SK-N-SH (cell line): ENCODE measurements around the gene SLX4IP. TPM values are rescaled to one million over a fixed set of nuclear protein-coding genes. Genes with fewer than 3 reads are reported as not detected.

Experiments
- CTCF ChIA-PET: fragments of 300-600, 350-600 bp; formaldehyde crosslinking; extraction: SDS; loops from one replicate; lab custom pipeline; 2021; lab: Yijun Ruan, JAX
- POLR2A ChIA-PET: fragments of 350-600 bp; sonication (Branson Sonifier 250); formaldehyde crosslinking; extraction: SDS; loops from one replicate; lab custom pipeline; 2020; ENCODE audit warnings: antibody characterized with exemption, inconsistent platforms; lab: Yijun Ruan, JAX
- DNase-seq: peaks from one replicate; pipeline ENCODE4 v3.0.0; 2012
- H2AFZ ChIP-seq: fragments of 200-600 bp; sonication (generic); 2 replicates; pipeline ENCODE4 v1.8.1; 2016; ENCODE audit warnings: antibody characterized with exemption, mild to moderate bottlenecking, low read depth
- H3F3A ChIP-seq: fragments of 200-600 bp; sonication (generic); replicated peaks from 2 replicates; pipeline ENCODE3; 2016; ENCODE audit warnings: antibody characterized with exemption, mild to moderate bottlenecking; ENCODE audit not compliant: insufficient read depth
- H3K27ac ChIP-seq, 2 experiments: fragments of 200-500 bp in 1 of 2; fragments of 200-600 bp in 1 of 2; sonication (Bioruptor generic) in 1 of 2; sonication (generic), shearing (Covaris generic) in 1 of 2; 2 replicates each; pipeline versions ENCODE4 v1.5.1 to v1.6.1; 2014 to 2016; ENCODE audit warnings: low read depth in 2 of 2, inconsistent platforms in 1 of 2, low read length in 1 of 2, mild to moderate bottlenecking in 1 of 2, mixed read lengths in 1 of 2
- H3K27me3 ChIP-seq: fragments of 200-600 bp; sonication (generic), shearing (Covaris generic); 2 replicates; pipeline ENCODE4 v1.6.1; 2016; ENCODE audit warnings: mixed run types; ENCODE audit not compliant: insufficient read depth
- H3K36me3 ChIP-seq, 2 experiments: fragments of 200-500 bp in 1 of 2; fragments of 200-600 bp in 1 of 2; sonication (Bioruptor generic) in 1 of 2; sonication (generic) in 1 of 2; replicated peaks in 1 of 2; 2 replicates each; pipeline versions ENCODE3 to v1.5.1; 2014 to 2016; ENCODE audit warnings: low read length in 1 of 2, mild to moderate bottlenecking in 1 of 2; ENCODE audit not compliant: insufficient read depth in 2 of 2, control insufficient read depth in 1 of 2
- H3K4me1 ChIP-seq, 2 experiments: fragments of 200-500 bp in 1 of 2; fragments of 200-600 bp in 1 of 2; sonication (Bioruptor generic) in 1 of 2; sonication (generic), shearing (Covaris generic) in 1 of 2; 2 replicates each; pipeline versions ENCODE4 v1.5.1 to v1.6.1; 2014 to 2016; ENCODE audit warnings: low read depth in 1 of 2, low read length in 1 of 2, mixed run types in 1 of 2; ENCODE audit not compliant: insufficient read depth in 2 of 2, control insufficient read depth in 1 of 2
- H3K4me2 ChIP-seq: fragments of 200-600 bp; sonication (generic), shearing (Covaris generic); 2 replicates; pipeline ENCODE4 v1.6.1; 2017; ENCODE audit warnings: mixed run types
- H3K4me3 ChIP-seq, 2 experiments: fragments of 200-500 bp in 1 of 2; fragments of 200-600 bp in 1 of 2; sonication (Bioruptor generic) in 1 of 2; sonication (generic), shearing (Covaris generic) in 1 of 2; 2 replicates each; pipeline versions ENCODE4 v1.5.1 to v1.8.1; 2014 to 2016; ENCODE audit warnings: low read depth in 2 of 2, inconsistent platforms in 1 of 2, low read length in 1 of 2, mild to moderate bottlenecking in 1 of 2, mixed read lengths in 1 of 2, moderate library complexity in 1 of 2
- H3K79me2 ChIP-seq: fragments of 200-600 bp; sonication (generic); 2 replicates; pipeline ENCODE4 v1.8.1; 2017; ENCODE audit warnings: mild to moderate bottlenecking; ENCODE audit not compliant: insufficient read depth
- H3K9ac ChIP-seq: fragments of 200-600 bp; sonication (generic); 2 replicates; pipeline ENCODE4 v1.6.1; 2017; ENCODE audit warnings: mixed run types
- H3K9me2 ChIP-seq: fragments of 200-600 bp; sonication (generic); 2 replicates; pipeline ENCODE4 v1.6.1; 2017; ENCODE audit warnings: mixed run types
- H3K9me3 ChIP-seq: fragments of 200-600 bp; sonication (generic); 2 replicates; pipeline ENCODE4 v1.6.1; 2017; ENCODE audit warnings: mixed run types, mild to moderate bottlenecking, moderate library complexity
- H4K20me1 ChIP-seq: fragments of 200-600 bp; sonication (generic); 2 replicates; pipeline ENCODE4 v1.6.1; 2017; ENCODE audit warnings: mild to moderate bottlenecking, mixed run types; ENCODE audit not compliant: insufficient read depth
- CHD2 ChIP-seq: fragments of 150-350 bp; IDR thresholded peaks from 2 replicates; pipeline ENCODE4 v1.6.1; 2018; ENCODE audit warnings: low read length; ENCODE audit not compliant: partially characterized antibody
- ELF1 ChIP-seq: IDR thresholded peaks from 2 replicates; pipeline ENCODE4 v1.4.0; 2012
- EP300 ChIP-seq, 2 experiments: IDR thresholded peaks; 2 replicates each; pipeline versions ENCODE4 v1.4.0 to v1.6.1; 2012; ENCODE audit warnings: borderline replicate concordance in 1 of 2, low read depth in 1 of 2, low read length in 1 of 2
- FOSL2 ChIP-seq: IDR thresholded peaks from 2 replicates; pipeline ENCODE4 v1.4.0; 2012; ENCODE audit warnings: low read depth, mild to moderate bottlenecking, moderate library complexity, borderline replicate concordance
- FOXJ3 ChIP-seq: sonication (generic); formaldehyde crosslinking; IDR thresholded peaks from 2 replicates; pipeline ENCODE4 v1.5.1; 2020; ENCODE audit warnings: mild to moderate bottlenecking, missing genetic modification reagents
- GABPA ChIP-seq: IDR thresholded peaks from 2 replicates; pipeline ENCODE4 v1.4.0; 2012; ENCODE audit warnings: low read depth, mild to moderate bottlenecking
- GATA2 ChIP-seq: sonication (generic); formaldehyde crosslinking; IDR thresholded peaks from 2 replicates; pipeline ENCODE4 v1.5.0; 2020; ENCODE audit warnings: mild to moderate bottlenecking, missing genetic modification reagents
- MAX ChIP-seq: IDR thresholded peaks from 2 replicates; pipeline ENCODE4 v1.4.0; 2012; ENCODE audit warnings: low read depth
- MEF2A ChIP-seq: IDR thresholded peaks from 2 replicates; pipeline ENCODE4 v1.4.0; 2012; ENCODE audit warnings: low read depth, borderline replicate concordance
- MXI1 ChIP-seq: IDR thresholded peaks from 2 replicates; pipeline ENCODE4 v1.6.1; 2012; ENCODE audit warnings: mild to moderate bottlenecking, low read depth, low read length, improper control_type of control experiment
- PBX3 ChIP-seq: IDR thresholded peaks from 2 replicates; pipeline ENCODE4; 2012
- POLR2AphosphoS5 ChIP-seq: IDR thresholded peaks from 2 replicates; pipeline ENCODE4 v1.6.1; 2012; ENCODE audit warnings: low read depth, low read length
- RAD21 ChIP-seq: IDR thresholded peaks from 2 replicates; pipeline ENCODE4 v1.6.1; 2012; ENCODE audit warnings: mild to moderate bottlenecking, low read length
- RCOR1 ChIP-seq: fragments of 150-350 bp; IDR thresholded peaks from 2 replicates; pipeline ENCODE4 v1.6.1; 2017; ENCODE audit warnings: antibody characterized with exemption, low read length
- RFX5 ChIP-seq: IDR thresholded peaks from 2 replicates; pipeline ENCODE4 v1.6.1; 2012; ENCODE audit warnings: mild to moderate bottlenecking, improper control_type of control experiment, low read length
- RXRA ChIP-seq: IDR thresholded peaks from 2 replicates; pipeline ENCODE4 v1.4.0; 2012; ENCODE audit warnings: low read depth, mild to moderate bottlenecking, borderline replicate concordance
- SIN3A ChIP-seq: IDR thresholded peaks from 2 replicates; pipeline ENCODE4 v1.6.1; 2012; ENCODE audit warnings: low read depth, mild to moderate bottlenecking, low read length, moderate library complexity, borderline replicate concordance
- TAF1 ChIP-seq: IDR thresholded peaks from 2 replicates; pipeline ENCODE4 v1.6.1; 2012; ENCODE audit warnings: low read depth, mild to moderate bottlenecking, low read length, moderate library complexity, borderline replicate concordance
- TCF12 ChIP-seq: IDR thresholded peaks from 2 replicates; pipeline ENCODE4 v1.4.0; 2012
- TEAD4 ChIP-seq: IDR thresholded peaks from 2 replicates; pipeline ENCODE4 v1.4.0; 2012; ENCODE audit warnings: mild to moderate bottlenecking, borderline replicate concordance; ENCODE audit not compliant: insufficient read depth
- USF1 ChIP-seq: IDR thresholded peaks from 2 replicates; pipeline ENCODE4 v1.4.0; 2012; ENCODE audit warnings: low read depth, borderline replicate concordance
- YY1 ChIP-seq: IDR thresholded peaks from 2 replicates; pipeline ENCODE4 v1.4.0; 2012; ENCODE audit warnings: low read depth, mild to moderate bottlenecking
- ZBTB33 ChIP-seq: IDR thresholded peaks from 2 replicates; pipeline ENCODE4 v1.4.0; 2012; ENCODE audit warnings: low read depth, borderline replicate concordance
- WGBS: methylation state at CpG from one replicate; pipeline ENCODE4 v1.1.6; 2017; ENCODE audit warnings: low lambda C conversion rate; 5-methylcytosine and 5-hydroxymethylcytosine counted together
- polyA plus RNA-seq, 3 experiments: library from polyadenylated mRNA; depleted of rRNA; stranded (reverse); fragments of >200 nt; gene quantifications; 2 replicates each; pipeline ENCODE4 v1.2.3, GENCODE V29; 2012

The SLX4IP gene
- polyA plus RNA-seq, 1 of the 3 experiments (the other 2 are of a cell fraction) = 1.3 TPM

DNA sequence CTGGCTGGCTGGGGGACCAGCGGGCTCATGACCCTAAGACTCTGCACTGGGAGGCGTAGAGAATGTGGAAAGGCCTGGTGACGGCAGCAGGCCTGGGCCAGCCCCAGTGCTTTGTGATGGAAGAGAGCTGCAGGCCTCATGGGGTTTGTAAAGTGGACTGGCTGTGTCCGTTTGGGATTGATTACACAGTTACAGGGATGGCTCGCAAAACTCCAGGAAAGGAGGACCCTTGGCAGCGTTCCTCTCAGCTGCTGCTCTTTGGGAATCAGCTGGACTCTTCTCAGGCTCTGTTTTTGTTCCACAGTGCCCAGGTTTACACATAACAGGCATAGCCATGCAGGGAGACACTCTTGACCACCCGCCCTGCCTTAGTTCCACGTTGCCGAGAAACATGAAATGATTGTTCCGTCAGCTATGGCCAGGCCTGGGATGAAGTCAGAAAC is 89.0 kb downstream of the SLX4IP start:
- no peaks in the 10 kb centered on the region for H3K27me3 ChIP-seq
- CTCF ChIA-PET = interaction anchor here (2.3 kb wide), 1 partner anchor 12 kb away, joined by 10 read pairs; no protein-coding TSS in a partner anchor
- TF ChIP-seq MXI1 (no peak), MEF2A (no peak), RCOR1 (no peak), CHD2 (no peak), TAF1 (no peak), FOXJ3 (CRISPR knock-in tag) (no peak), FOSL2 (no peak)
- H3F3A ChIP-seq = peaks cover 38% of the 10 kb centered on the region
- H3K4me2 ChIP-seq = no peak overlapping the region
- WGBS = 79% methylated on average over 10 of the region's 10 CpGs
- H3K4me3 ChIP-seq = no peak overlapping the region
- DNase-seq = no peak
- H3K9me2 ChIP-seq = no peaks in the 10 kb centered on the region
- H3K36me3 ChIP-seq = no peaks in the 10 kb centered on the region
- H2AFZ ChIP-seq = no peak overlapping the region
- no peaks in the 10 kb centered on the region for H4K20me1 ChIP-seq
- H3K4me1 ChIP-seq = peaks cover 27 to 50% of the 10 kb centered on the region in 2 experiments
- peaks cover 10% of the 10 kb centered on the region; the same call in 1 of the 2 replicates for H3K79me2 ChIP-seq
- no peak overlapping the region for H3K9ac ChIP-seq
- H3K27ac ChIP-seq = peak overlapping the region in 1 of 2 experiments; percentile 10; a peak in 2 of 4 replicates
- POLR2A ChIA-PET = interaction anchor here (0.6 to 1.1 kb wide), 2 partner anchors 135 to 305 kb away, joined by 3 read pairs; partner anchors contain the start of gene SNAP25
- no peaks in the 10 kb centered on the region for H3K9me3 ChIP-seq

- Histone ChIP-seq H4K20me1 (no peaks in the 10 kb centered on the region), H3K27me3 (no peaks in the 10 kb centered on the region), H3K9ac (no peak overlapping the region), H3K4me3 (no peak overlapping the region), H3K79me2 (peaks cover 10% of the 10 kb centered on the region; the same call in 1 of the 2 replicates), H3K36me3 (no peaks in the 10 kb centered on the region), H3K9me2 (no peaks in the 10 kb centered on the region), H3F3A (peaks cover 34% of the 10 kb centered on the region), H2AFZ (no peak overlapping the region), H3K4me2 (no peak overlapping the region), H3K4me1 (peaks cover 27 to 47% of the 10 kb centered on the region in 2 experiments), H3K27ac (peak overlapping the region in 1 of 2 experiments; percentile 38; a peak in 2 of 4 replicates), H3K9me3 (no peaks in the 10 kb centered on the region)
- CTCF ChIA-PET = interaction anchor here (2.3 kb wide), 1 partner anchor 11 kb away, joined by 10 read pairs; no protein-coding TSS in a partner anchor
- no peak for DNase-seq
- WGBS = 41% methylated on average over 4 of the region's 4 CpGs
- POLR2A ChIA-PET = interaction anchor here (1.1 kb wide), 1 partner anchor 306 kb away, joined by 3 read pairs; the partner anchor contains the start of gene SNAP25
- no peak for TF ChIP-seq MAX
- TF ChIP-seq SIN3A = no peak
- no peak for TF ChIP-seq GABPA
- TF ChIP-seq RCOR1 = no peak
- no peak for TF ChIP-seq RFX5
- TF ChIP-seq ZBTB33 = no peak
- peak; percentile 56 for TF ChIP-seq TCF12
- no peak for TF ChIP-seq ELF1
- TF ChIP-seq USF1 = no peak
- peak; percentile 85 for TF ChIP-seq PBX3
- TF ChIP-seq CHD2 = no peak
- TF ChIP-seq YY1 = no peak
- TF ChIP-seq GATA2 (CRISPR knock-in tag) = no peak
- TF ChIP-seq MXI1 = no peak
- peak in 1 of 2 experiments; percentile 36; a peak in 1 of 4 replicates for TF ChIP-seq EP300 (IDR thresholded peaks at IDR 0.05; ENCODE audit: borderline replicate concordance in 1 of 2, low read depth in 1 of 2, low read length in 1 of 2)
- TF ChIP-seq TEAD4 = no peak
- TF ChIP-seq POLR2AphosphoS5 = no peak
- peak; percentile 36; the same call in 1 of the 2 replicates for TF ChIP-seq FOSL2
- TF ChIP-seq RXRA = no peak
- TF ChIP-seq RAD21 = no peak
- TF ChIP-seq MEF2A = no peak
Measured at GRCh38 chr20:10524643-10525042, 89.5 kb downstream of the SLX4IP start.
